PC-3 (cell line): Measurements from ENCODE around the gene CBFA2T3. TPM values are rescaled to one million over a fixed set of nuclear protein-coding genes. Genes with fewer than 3 reads are reported as not detected.

Experiments
- ATAC-seq: fragments of 200-7000 bp; cut with Tn5 transposase; 2 replicates; pipeline ENCODE4 v1.9.1; 2020; ENCODE audit warnings: mild to moderate bottlenecking, moderate library complexity
- BruUV-seq: library from RNA; stranded (reverse); fragments of 400-500 nt; replicated peaks from 2 replicates; lab custom pipeline; 2021; lab: Mats Ljungman, UMichigan
- CTCF ChIA-PET: fragments of 300-600 bp; sonication (Branson Sonifier 250); formaldehyde crosslinking; loops from one replicate; lab custom pipeline; 2022; ENCODE audit warnings: antibody characterized with exemption; lab: Charles Lee
- POLR2A ChIA-PET: fragments of 300-600 bp; sonication (Branson Sonifier 250); formaldehyde crosslinking; loops from one replicate; lab custom pipeline; 2022; ENCODE audit warnings: antibody characterized with exemption; ENCODE audit not compliant: unreplicated experiment; lab: Charles Lee
- DNase-seq: peaks from one replicate; pipeline ENCODE4 v3.0.0-alpha.2; 2015
- H2AFZ ChIP-seq: fragments of 300-600 bp; sonication (generic); 2 replicates; pipeline ENCODE4 v1.6.0; 2016; ENCODE audit warnings: antibody characterized with exemption, low read length
- H3F3A ChIP-seq: fragments of 300-600 bp; sonication (generic); one replicate; pipeline ENCODE4 v1.6.0; 2017; ENCODE audit warnings: antibody characterized with exemption, low read length, control low read depth, mild to moderate bottlenecking; ENCODE audit not compliant: unreplicated experiment
- H3K27ac ChIP-seq: fragments of 300-600 bp; sonication (generic); 2 replicates; pipeline ENCODE4 v1.5.1; 2016; ENCODE audit warnings: mild to moderate bottlenecking, low read length
- H3K27me3 ChIP-seq: fragments of 300-600 bp; sonication (generic); 2 replicates; pipeline ENCODE4 v1.6.1; 2016; ENCODE audit warnings: low read length, mixed read lengths
- H3K36me3 ChIP-seq: fragments of 300-600 bp; sonication (generic); 2 replicates; pipeline ENCODE4 v1.6.1; 2016; ENCODE audit warnings: low read depth, mixed run types, low read length, mixed read lengths
- H3K4me1 ChIP-seq: fragments of 300-600 bp; sonication (generic); 2 replicates; pipeline ENCODE4 v1.5.1; 2016; ENCODE audit warnings: low read length; ENCODE audit not compliant: insufficient read depth
- H3K4me2 ChIP-seq: fragments of 300-600 bp; sonication (generic); 2 replicates; pipeline ENCODE4 v1.6.0; 2016; ENCODE audit warnings: low read length
- H3K4me3 ChIP-seq: fragments of 300-600 bp; sonication (generic); 2 replicates; pipeline ENCODE4 v1.5.1; 2016; ENCODE audit warnings: mild to moderate bottlenecking, low read length, mixed read lengths
- H3K79me2 ChIP-seq: fragments of 300-600 bp; sonication (generic); 2 replicates; pipeline ENCODE4 v1.6.1; 2017; ENCODE audit warnings: low read length, mixed read lengths
- H3K9ac ChIP-seq: fragments of 300-600 bp; sonication (generic); 2 replicates; pipeline ENCODE4 v1.6.0; 2016; ENCODE audit warnings: mild to moderate bottlenecking, low read length
- H3K9me2 ChIP-seq: fragments of 300-600 bp; sonication (generic); replicated peaks from 2 replicates; pipeline ENCODE4 v1.6.1; 2016; ENCODE audit warnings: mixed run types, low read length, mixed read lengths
- H3K9me3 ChIP-seq: fragments of 300-600 bp; sonication (generic); 2 replicates; pipeline ENCODE4 v1.6.1; 2016; ENCODE audit warnings: low read length, mixed read lengths
- H4K20me1 ChIP-seq: fragments of 300-600 bp; sonication (generic); 2 replicates; pipeline ENCODE4 v1.6.1; 2016; ENCODE audit warnings: low read length, mixed read lengths
- EZH2 ChIP-seq: fragments of 300-600 bp; sonication (generic); IDR thresholded peaks from one replicate; pipeline ENCODE4 v1.6.1; 2017; ENCODE audit warnings: antibody characterized with exemption, mild to moderate bottlenecking, low read length; ENCODE audit not compliant: unreplicated experiment
- EZH2phosphoT487 ChIP-seq: fragments of 300-600 bp; sonication (generic); IDR thresholded peaks from 2 replicates; pipeline ENCODE4 v1.6.1; 2018; ENCODE audit warnings: mild to moderate bottlenecking, antibody characterized with exemption, low read length, borderline replicate concordance
- intact Hi-C: fragments of 100-400 bp; cut with micrococcal nuclease; formaldehyde crosslinking; loops from 2 replicates; pipeline ENCODE4 v1.9.0; 2023
- total RNA-seq: library from RNA; depleted of rRNA; stranded (reverse); fragments of >200 nt; gene quantifications from 2 replicates; pipeline ENCODE4 v1.2.3, GENCODE V29; 2014
- TF ChIP-seq, protein P1 (sequence below): fragments of 300-600 bp; sonication (generic); conservative IDR thresholded peaks from 2 replicates; pipeline ENCODE4 v1.5.1; 2017; ENCODE audit warnings: antibody characterized with exemption, low read depth, mild to moderate bottlenecking, low read length

The CBFA2T3 gene
- total RNA-seq, 1 experiment from 2014 or later = not detected

- Histone ChIP-seq H3K4me1 (no peaks in the 10 kb centered on the region), H3K4me3 (no peak overlapping the region), H3K27me3 (no peaks in the 10 kb centered on the region), H3K79me2 (no peaks in the 10 kb centered on the region), H3K9me3 (no peaks in the 10 kb centered on the region), H3K36me3 (no peaks in the 10 kb centered on the region), H4K20me1 (no peaks in the 10 kb centered on the region), H3K9me2 (no peaks in the 10 kb centered on the region), H3K4me2 (no peak overlapping the region), H3K9ac (no peak overlapping the region), H3K27ac (no peak overlapping the region), H3F3A (no peaks in the 10 kb centered on the region), H2AFZ (no peak overlapping the region)
- BruUV-seq = no TSS peak
- DNase-seq = no peak
- no peak for TF ChIP-seq EZH2
- no peak for TF ChIP-seq EZH2phosphoT487
- TF ChIP-seq, protein P1, sequence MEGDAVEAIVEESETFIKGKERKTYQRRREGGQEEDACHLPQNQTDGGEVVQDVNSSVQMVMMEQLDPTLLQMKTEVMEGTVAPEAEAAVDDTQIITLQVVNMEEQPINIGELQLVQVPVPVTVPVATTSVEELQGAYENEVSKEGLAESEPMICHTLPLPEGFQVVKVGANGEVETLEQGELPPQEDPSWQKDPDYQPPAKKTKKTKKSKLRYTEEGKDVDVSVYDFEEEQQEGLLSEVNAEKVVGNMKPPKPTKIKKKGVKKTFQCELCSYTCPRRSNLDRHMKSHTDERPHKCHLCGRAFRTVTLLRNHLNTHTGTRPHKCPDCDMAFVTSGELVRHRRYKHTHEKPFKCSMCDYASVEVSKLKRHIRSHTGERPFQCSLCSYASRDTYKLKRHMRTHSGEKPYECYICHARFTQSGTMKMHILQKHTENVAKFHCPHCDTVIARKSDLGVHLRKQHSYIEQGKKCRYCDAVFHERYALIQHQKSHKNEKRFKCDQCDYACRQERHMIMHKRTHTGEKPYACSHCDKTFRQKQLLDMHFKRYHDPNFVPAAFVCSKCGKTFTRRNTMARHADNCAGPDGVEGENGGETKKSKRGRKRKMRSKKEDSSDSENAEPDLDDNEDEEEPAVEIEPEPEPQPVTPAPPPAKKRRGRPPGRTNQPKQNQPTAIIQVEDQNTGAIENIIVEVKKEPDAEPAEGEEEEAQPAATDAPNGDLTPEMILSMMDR = no peak
- CTCF ChIA-PET = no interaction called here
- intact Hi-C loops = no loop called here
- no peak for ATAC-seq
- POLR2A ChIA-PET = no interaction called here
These were observed 79.1 kb downstream of the CBFA2T3 start for GRCh38 chr16:88897696-88898425.

GRCh38 chr16:88896238-88897070 is 80.6 kb downstream of the CBFA2T3 start:
- intact Hi-C loops = no loop called here

More at GRCh38 chr16:88896238-88897070, 80.6 kb downstream of the CBFA2T3 start:
- no peak overlapping the region for H3K4me3 ChIP-seq
- no peaks in the 10 kb centered on the region for H3K79me2 ChIP-seq
- H3K27ac ChIP-seq = no peak overlapping the region
- no peaks in the 10 kb centered on the region for H3K27me3 ChIP-seq
- TF ChIP-seq EZH2phosphoT487 (no peak), EZH2 (no peak)
- TF ChIP-seq, protein P1 = no peak
- H3K4me2 ChIP-seq = no peak overlapping the region
- no peaks in the 10 kb centered on the region for H3F3A ChIP-seq
- no peak overlapping the region for H3K9ac ChIP-seq
- H4K20me1 ChIP-seq = no peaks in the 10 kb centered on the region
- H2AFZ ChIP-seq = no peak overlapping the region
- ChIA-PET CTCF (no interaction called here), POLR2A (no interaction called here)
- no peaks in the 10 kb centered on the region for H3K9me2 ChIP-seq
- no peaks in the 10 kb centered on the region for H3K36me3 ChIP-seq
- H3K4me1 ChIP-seq = no peaks in the 10 kb centered on the region
- H3K9me3 ChIP-seq = no peaks in the 10 kb centered on the region
- DNase-seq (no peak), ATAC-seq (no peak)
- no TSS peak for BruUV-seq
